GM18517 (cell line): ENCODE measurements around the gene MOB1B.
"Not testable (repeated sequence)": the region's sequence is repeated elsewhere in the genome, so short reads cannot be mapped to it uniquely, and the experiment has no call there.

ENCODE experiments used
- ATAC-seq: cut with Tn5 transposase; IDR thresholded peaks from one replicate; pipeline ENCODE4 v1.9.1; 2021; ENCODE audit warnings: mild to moderate bottlenecking, moderate library complexity; ENCODE audit not compliant: unreplicated experiment

The MOB1B gene

DNA sequence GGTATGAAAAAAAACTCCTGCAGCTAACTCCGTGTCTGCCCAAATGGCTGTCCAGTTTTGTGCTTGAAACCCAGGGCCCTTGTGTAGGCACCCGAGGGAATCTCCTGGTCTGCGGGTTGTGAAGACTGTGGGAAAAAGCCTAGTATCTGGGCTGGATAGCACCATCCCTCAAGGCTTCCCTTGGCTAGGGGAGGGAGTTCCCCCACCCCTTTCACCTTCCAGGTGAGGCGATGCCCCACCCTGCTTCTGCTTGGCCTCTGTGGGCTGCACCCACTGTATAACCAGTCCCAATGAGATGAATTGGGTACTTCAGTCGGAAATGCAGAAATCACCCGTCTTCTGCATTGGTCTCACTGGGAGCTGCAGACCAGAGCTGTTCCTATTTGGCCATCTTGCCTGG is 102.9 kb downstream of the MOB1B start:
- ATAC-seq, result not testable (repeated sequence)

DNA sequence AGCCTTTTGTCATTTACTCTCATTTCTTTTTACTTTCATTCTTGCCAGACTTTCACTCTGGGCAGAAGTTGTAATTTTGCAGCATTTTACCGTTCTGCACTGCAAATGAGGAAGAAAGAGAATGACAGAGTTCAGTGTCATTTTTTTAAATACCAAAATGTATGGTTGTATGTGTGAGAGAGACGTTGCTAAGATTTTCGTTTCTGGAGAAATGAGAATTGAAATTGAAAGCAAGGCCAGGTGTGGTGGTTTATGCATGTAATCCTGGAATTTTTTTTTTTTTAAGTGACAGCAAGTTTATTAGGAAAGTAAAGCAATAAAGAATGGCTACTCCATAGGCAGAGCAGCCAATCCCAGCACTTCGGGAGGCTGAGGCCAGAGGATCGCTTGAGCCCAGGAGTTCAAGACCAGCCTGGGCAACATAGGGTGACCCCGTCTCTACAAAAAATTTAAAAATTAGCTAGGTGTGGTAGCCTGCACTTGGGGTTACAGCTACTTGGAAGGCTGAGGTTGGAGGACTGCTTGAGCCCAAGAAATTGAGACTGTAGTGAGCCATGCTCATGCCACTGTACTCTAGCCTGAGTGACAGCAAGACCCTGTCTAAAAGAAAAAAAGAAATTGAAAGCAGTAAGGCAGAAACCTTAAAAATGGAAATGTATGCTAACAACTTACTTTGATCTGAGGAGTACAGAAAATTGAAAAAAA is 104.2 kb downstream of the MOB1B start:
- ATAC-seq, result peak; percentile 86

DNA sequence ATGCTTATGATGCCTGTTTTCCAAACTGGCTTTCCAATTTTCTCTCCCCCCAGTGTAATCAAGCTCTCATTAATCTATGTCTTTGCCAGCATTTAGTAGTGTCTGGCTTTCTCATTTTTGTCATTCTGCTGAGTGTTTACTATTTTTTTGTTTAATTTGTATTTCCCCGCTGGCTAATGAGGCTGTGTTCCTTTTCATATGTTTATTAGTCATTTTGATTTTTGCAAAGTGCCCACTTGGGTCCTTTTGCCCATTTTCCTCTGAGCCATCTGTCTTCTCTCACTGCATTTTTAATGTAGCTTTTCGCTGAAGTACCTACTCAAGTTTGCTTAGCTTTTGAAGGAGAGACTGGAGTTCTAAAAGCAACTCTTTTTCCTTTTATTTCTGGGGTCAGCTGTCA is 106.0 kb downstream of the MOB1B start:
- ATAC-seq, result no peak

DNA sequence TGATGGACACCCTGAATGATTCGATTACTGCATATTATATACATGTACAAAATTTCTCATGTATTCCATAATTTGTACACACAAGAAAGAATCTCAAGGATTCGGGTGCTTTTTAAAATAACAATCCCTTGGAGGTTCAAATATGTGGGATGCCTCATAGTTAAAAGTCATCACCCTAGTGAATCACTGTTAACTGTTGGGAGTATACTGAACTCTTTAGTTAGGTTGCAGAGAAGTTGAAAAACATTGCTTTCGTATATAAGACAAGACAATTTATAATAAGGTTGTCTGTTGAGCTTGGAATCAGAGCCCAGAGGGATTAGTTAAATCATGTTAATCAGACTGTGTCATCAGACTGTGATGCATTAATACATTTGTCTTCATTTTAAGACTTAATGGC is 106.9 kb downstream of the MOB1B start:
- ATAC-seq, result no peak

DNA sequence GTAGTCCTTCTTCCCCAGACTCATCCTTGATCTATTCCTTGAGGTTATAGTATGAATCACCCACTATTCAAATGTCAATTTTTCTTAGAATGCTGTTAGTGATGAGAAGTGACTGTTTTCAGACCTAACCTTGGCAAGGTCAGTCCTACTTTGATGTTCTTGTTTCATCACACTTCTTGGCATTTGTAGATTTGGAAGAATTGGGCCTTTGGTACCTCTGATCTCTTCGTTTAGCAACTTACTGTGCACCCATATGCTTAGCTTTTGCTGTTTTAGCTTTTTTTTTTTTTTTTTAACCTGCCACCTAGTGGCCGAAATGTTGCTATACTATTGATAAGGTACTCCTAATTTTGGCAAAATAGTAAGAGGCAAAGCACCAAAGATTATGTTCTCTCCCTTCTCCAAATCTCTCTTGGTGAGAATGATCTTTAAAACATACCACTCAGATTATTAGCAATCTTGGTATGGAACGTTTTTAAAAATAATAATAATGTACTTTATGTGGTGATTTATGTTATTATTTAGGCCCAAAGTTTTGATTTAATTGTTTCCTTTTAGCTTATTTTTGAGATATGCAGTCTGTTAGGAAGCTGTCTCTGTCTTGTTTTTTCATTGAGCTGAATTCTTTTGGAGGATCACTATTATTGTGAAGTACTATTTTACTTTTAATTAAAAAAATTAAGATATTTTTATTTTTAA is 107.9 kb downstream of the MOB1B start:
- peak; percentile 74 for ATAC-seq

DNA sequence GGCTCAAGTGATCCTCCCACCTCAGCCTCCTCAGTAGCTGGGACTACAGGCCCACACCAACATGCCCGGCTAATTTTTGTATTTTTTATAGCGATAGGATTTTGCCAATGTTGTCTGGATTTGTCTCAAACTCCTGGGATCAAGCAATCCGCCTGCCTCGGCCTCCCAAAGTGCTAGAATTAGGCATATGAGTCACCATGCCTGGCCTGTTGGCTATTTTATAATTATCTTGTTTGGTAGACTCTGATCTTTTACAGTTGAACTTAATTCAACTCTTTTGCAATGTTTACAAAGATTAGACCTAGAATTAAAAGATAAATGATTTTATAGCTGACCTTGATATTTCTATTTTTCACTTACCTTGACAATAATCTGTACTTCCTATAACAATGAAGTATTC is 109.3 kb downstream of the MOB1B start:
- no peak for ATAC-seq

DNA sequence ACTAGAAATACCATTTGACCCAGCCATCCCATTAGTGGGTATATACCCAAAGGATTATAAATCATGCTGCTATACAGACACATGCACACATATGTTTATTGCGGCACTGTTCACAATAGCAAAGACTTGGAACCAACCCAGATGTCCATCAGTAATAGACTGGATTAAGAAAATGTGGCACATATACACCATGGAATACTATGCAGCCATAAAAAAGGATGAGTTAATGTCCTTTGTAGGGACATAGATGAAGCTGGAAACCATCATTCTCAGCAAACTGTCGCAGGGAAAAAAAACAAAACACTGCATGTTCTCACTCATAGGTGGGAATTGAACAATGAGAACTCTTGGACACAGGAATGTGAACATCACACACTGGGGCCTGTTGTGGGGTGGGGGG is 115.2 kb downstream of the MOB1B start:
- ATAC-seq, result not testable (repeated sequence)

DNA sequence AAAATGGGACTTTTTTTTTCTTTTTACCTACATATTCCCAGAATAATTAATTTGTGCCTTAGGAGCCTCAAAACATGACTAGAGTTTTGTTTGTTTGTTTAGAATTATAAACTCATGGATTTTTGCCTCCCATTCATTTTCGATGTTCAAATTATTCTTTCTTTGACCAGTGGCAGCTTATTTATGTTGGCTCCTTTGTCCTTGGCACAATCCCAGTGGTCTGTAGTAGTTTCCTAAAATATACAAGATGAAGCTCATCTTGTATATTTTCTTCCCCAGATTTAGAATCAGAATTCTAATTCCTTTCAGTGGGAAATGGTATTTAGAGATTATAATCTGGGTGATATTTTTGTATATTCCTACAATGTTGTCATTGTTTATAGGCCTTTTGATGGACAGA is 118.4 kb downstream of the MOB1B start:
- ATAC-seq, result no peak

DNA sequence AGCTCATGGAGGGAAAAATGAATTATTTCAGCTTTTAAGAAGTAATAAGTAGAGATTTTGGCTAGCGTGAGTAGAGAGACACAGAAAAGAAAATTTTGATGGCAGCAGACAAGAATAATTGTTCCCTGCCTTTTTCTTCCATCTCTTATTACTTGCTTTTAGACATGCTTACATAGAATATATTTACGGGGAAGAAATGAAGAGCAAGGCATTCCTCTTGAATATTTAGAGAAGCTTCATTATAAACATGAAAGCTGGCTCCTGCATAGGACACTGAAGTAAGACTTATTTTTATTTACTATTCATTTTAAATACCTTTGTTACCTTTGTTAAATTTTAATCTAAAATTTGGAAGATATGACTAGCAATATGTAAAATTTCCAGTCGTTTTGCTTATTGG is 123.5 kb downstream of the MOB1B start:
- ATAC-seq, result no peak

DNA sequence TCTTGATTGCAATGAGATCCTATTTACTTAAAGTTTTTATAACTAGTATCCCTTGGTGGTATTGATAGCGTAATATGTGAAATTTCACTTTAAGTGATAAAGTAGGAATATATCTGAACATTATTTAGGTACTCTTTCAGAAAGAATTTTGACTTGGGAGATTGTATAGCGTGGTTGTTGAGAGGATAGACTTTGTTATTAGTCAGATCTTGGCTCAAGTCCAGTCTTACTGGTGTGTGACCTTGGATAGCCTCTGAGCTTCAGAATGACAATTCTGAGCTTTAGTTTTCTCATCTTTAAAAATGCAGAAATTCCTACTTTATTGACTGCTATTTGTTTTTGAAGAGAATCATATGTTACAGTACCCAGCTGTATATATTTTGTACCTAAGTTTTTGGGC is 123.9 kb downstream of the MOB1B start:
- ATAC-seq, result no peak

DNA sequence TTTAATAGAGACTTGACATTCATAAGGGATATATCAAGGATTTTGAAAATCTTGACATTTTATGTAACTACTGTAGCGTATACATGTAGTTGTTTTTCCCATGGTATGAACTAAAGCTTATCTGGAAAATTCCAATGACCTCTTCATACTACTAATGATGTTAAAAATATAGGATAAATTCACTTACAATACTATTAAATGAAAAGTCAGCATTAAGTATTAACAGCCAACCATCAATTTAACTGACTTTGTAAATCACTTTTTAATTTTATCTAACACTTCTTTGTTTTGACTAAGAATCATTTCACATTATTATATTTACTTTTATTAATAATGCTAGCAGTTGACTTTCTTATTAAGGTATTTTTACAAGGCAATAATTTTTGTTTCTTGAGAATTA is 125.4 kb downstream of the MOB1B start:
- ATAC-seq, result no peak

DNA sequence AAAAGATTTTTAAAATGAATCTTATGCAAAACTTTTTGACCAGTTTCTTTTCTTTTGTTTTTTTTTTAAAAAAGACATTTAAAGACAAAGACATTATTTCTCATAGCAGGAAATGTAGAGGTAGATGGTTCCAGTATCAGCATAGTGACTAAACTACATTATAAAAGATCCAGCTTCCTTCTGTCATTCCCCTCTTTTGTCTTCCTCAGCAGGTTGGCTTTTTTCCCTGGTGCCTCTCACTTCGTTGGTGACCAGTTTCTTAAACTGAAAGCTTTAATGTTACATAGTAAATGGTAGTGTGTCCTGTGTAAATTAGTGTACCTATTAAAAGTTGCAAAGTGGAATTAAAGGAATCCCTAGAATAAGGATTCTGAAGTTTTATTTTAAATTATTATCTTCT is 127.3 kb downstream of the MOB1B start:
- ATAC-seq, result no peak

DNA sequence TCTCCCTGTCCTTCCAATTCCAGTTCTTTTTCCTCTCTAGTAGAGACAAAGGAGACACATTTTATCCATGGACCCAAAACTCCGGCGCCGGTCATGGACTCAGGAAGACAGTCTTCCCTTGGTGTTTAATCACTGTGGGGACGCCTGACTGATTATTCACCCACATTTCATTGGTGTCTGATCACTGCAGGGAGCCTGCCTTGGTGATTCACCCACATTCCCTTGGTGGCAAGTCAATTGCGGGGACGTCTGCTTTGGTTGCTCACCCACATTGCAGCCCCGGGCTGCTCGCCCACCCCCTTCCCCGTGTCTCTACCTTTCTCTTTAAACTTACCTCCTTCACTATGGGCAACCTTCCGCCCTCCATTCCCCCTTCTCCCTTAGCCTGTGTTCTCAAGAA is 129.9 kb downstream of the MOB1B start:
- not testable (repeated sequence) for ATAC-seq
